Neutrophil (primary cell): Measurements from ENCODE around the gene ADAMTSL5.
"Not testable (repeated sequence)": the region's sequence is repeated elsewhere in the genome, so short reads cannot be mapped to it uniquely, and the experiment has no call there.

Experiments used
- H3K27ac ChIP-seq: fragments of 200-600 bp; sonication (generic); 2 replicates; pipeline ENCODE4 v1.5.1; 2016; ENCODE audit warnings: mild to moderate bottlenecking, moderate library complexity
- H3K27me3 ChIP-seq: fragments of 200-600 bp; sonication (generic); 2 replicates; pipeline ENCODE4 v1.6.0; 2016; ENCODE audit warnings: mild to moderate bottlenecking
- H3K36me3 ChIP-seq: fragments of 200-600 bp; sonication (generic); 2 replicates; pipeline ENCODE4 v1.5.1; 2017
- H3K4me1 ChIP-seq, 2 experiments: fragments of 200-600 bp in 1 of 2; sonication (generic) in 1 of 2; 1 replicate in 1 of 2; 2 replicates in 1 of 2; pipeline versions ENCODE4 v1.5.1 to v1.6.1; 2013 to 2016; ENCODE audit warnings: low read depth in 1 of 2, low read length in 1 of 2, mild to moderate bottlenecking in 1 of 2, moderate library complexity in 1 of 2; ENCODE audit not compliant: control insufficient read depth in 1 of 2, insufficient read depth in 1 of 2
- H3K4me3 ChIP-seq, 2 experiments: fragments of 200-600 bp in 1 of 2; sonication (generic) in 1 of 2; 1 replicate in 1 of 2; 2 replicates in 1 of 2; pipeline ENCODE4 v1.5.1; 2013 to 2016; ENCODE audit warnings: low read depth in 1 of 2, low read length in 1 of 2, mild to moderate bottlenecking in 1 of 2, moderate library complexity in 1 of 2
- H3K9me3 ChIP-seq: fragments of 200-600 bp; sonication (generic); 2 replicates; pipeline ENCODE4 v1.5.1; 2016
- TF ChIP-seq, protein P1 (sequence below): fragments of 200-600 bp; sonication (generic); IDR thresholded peaks from 2 replicates; pipeline ENCODE4 v1.5.1; 2016; ENCODE audit warnings: antibody characterized with exemption

Gene ADAMTSL5

GRCh38 chr19:1532003-1532402, 19.2 kb upstream of the ADAMTSL5 start:
- Histone ChIP-seq H3K36me3 (no peaks in the 10 kb centered on the region), H3K9me3 (no peaks in the 10 kb centered on the region), H3K4me3 (no peak overlapping the region), H3K4me1 (no peaks in the 10 kb centered on the region), H3K27ac (no peak overlapping the region), H3K27me3 (peaks cover 45% of the 10 kb centered on the region)
- TF ChIP-seq, protein P1, sequence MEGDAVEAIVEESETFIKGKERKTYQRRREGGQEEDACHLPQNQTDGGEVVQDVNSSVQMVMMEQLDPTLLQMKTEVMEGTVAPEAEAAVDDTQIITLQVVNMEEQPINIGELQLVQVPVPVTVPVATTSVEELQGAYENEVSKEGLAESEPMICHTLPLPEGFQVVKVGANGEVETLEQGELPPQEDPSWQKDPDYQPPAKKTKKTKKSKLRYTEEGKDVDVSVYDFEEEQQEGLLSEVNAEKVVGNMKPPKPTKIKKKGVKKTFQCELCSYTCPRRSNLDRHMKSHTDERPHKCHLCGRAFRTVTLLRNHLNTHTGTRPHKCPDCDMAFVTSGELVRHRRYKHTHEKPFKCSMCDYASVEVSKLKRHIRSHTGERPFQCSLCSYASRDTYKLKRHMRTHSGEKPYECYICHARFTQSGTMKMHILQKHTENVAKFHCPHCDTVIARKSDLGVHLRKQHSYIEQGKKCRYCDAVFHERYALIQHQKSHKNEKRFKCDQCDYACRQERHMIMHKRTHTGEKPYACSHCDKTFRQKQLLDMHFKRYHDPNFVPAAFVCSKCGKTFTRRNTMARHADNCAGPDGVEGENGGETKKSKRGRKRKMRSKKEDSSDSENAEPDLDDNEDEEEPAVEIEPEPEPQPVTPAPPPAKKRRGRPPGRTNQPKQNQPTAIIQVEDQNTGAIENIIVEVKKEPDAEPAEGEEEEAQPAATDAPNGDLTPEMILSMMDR = no peak

- peaks cover 49% of the 10 kb centered on the region for H3K27me3 ChIP-seq
- no peak overlapping the region for H3K27ac ChIP-seq
- TF ChIP-seq, protein P1 = no peak
- H3K9me3 ChIP-seq = no peaks in the 10 kb centered on the region
- no peaks in the 10 kb centered on the region for H3K36me3 ChIP-seq
- no peak overlapping the region for H3K4me3 ChIP-seq
- no peaks in the 10 kb centered on the region for H3K4me1 ChIP-seq
Observed at GRCh38 chr19:1531587-1531986, 18.8 kb upstream of the ADAMTSL5 start.

DNA sequence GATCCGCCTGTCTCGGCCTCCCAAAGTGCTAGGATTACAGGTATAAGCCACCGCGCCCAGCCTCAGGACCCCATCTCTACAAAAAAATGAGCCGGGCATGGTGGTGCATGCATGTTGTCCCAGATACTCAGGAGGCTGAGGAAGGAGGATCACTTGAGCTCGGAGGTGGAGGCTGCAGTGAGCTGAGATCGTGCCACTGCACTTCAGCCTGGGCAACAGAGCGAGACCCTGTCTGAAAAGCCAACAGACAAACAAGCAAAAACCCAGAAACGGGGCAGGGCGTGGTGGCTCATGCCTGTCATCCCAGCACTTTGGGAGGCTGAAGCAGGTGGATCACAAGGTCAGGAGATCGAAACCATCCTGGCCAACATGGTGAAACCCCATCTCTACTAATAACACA, 18.0 kb upstream of the ADAMTSL5 start:
- H3K27ac ChIP-seq, H3K36me3 ChIP-seq, H3K4me3 ChIP-seq, H3K4me1 ChIP-seq, H3K9me3 ChIP-seq: not testable (repeated sequence)
- peaks cover 56% of the 10 kb centered on the region for H3K27me3 ChIP-seq

DNA sequence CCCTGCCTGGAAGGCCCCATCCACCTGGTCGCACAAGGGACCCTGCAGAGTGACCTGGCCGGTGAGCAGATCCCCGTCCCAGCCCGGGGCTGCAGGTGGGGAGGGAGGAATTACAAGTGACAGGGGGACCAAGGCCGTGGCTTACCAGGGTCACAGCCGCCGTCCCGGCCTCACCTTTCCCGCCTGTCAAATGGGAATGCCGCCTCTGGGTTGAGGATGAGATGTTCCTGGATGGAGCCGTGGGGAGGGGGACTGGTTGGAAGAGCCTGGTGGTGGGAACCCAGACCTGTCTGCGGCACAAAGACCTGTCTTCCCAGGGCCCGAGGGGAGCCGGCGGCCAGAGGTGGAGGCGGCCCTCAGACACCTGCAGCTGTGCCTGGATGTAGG, 16.6 kb upstream of the ADAMTSL5 start:
- TF ChIP-seq, protein P1 = no peak
- no peaks in the 10 kb centered on the region for H3K4me1 ChIP-seq
- peaks cover 61% of the 10 kb centered on the region for H3K27me3 ChIP-seq
- no peaks in the 10 kb centered on the region for H3K9me3 ChIP-seq
- H3K4me3 ChIP-seq = no peak overlapping the region
- H3K27ac ChIP-seq = no peak overlapping the region
- no peaks in the 10 kb centered on the region for H3K36me3 ChIP-seq

GRCh38 chr19:1528596-1529429, 16.0 kb upstream of the ADAMTSL5 start:
- Histone ChIP-seq H3K27ac (no peak overlapping the region), H3K4me1 (no peaks in the 10 kb centered on the region), H3K36me3 (no peaks in the 10 kb centered on the region), H3K9me3 (no peaks in the 10 kb centered on the region), H3K27me3 (peaks cover 67% of the 10 kb centered on the region), H3K4me3 (no peak overlapping the region)
- TF ChIP-seq, protein P1 = no peak

DNA sequence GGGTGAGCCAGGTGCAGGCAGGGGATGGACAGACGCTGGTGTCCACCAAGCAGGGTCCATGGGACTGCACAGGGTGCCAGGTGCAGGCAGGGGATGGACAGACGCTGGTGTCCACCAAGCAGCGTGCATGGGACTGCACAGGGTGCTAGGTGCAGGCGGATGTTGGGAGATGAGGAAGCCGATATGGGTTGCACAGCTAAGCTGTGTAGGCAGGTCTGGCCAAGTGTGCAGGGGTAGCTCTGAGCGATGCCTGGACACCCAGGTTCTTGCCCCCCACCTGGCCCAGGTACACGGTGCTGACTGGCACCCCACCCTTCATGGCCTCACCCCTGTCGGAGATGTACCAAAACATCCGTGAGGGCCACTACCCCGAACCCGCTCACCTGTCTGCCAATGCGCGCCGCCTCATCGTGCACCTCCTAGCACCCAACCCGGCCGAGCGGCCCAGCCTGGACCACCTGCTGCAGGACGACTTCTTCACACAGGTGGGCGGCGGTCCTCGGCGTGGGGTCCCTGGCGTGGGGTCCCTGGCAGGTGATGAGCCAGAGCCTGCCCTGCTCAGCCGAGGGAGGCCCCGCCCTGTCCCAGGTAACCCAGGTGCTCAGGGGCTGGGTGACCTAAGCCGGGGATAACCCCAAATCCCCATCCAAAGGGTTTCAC, 15.0 kb upstream of the ADAMTSL5 start:
- no peaks in the 10 kb centered on the region for H3K9me3 ChIP-seq
- H3K27me3 ChIP-seq = peaks cover 68% of the 10 kb centered on the region
- TF ChIP-seq, protein P1 = no peak
- H3K4me1 ChIP-seq = no peaks in the 10 kb centered on the region
- no peak overlapping the region for H3K4me3 ChIP-seq
- H3K36me3 ChIP-seq = no peaks in the 10 kb centered on the region
- H3K27ac ChIP-seq = no peak overlapping the region
